DOHH2 (cell line): ENCODE measurements around the gene CRAMP1.

ENCODE experiments used
- EZH2phosphoT487 ChIP-seq: fragments of 200-600 bp; sonication (generic); IDR thresholded peaks from 2 replicates; pipeline ENCODE4 v1.6.1; 2017; ENCODE audit warnings: borderline replicate concordance, mild to moderate bottlenecking, antibody characterized with exemption, low read length, moderate library complexity, mixed read lengths
- TF ChIP-seq, protein P1 (sequence below): fragments of 200-600 bp; sonication (generic); IDR thresholded peaks from one replicate; pipeline ENCODE4 v1.5.1; 2014; ENCODE audit warnings: antibody characterized with exemption, mild to moderate bottlenecking, low read depth, low read length; ENCODE audit not compliant: poor library complexity, severe bottlenecking

DNA sequence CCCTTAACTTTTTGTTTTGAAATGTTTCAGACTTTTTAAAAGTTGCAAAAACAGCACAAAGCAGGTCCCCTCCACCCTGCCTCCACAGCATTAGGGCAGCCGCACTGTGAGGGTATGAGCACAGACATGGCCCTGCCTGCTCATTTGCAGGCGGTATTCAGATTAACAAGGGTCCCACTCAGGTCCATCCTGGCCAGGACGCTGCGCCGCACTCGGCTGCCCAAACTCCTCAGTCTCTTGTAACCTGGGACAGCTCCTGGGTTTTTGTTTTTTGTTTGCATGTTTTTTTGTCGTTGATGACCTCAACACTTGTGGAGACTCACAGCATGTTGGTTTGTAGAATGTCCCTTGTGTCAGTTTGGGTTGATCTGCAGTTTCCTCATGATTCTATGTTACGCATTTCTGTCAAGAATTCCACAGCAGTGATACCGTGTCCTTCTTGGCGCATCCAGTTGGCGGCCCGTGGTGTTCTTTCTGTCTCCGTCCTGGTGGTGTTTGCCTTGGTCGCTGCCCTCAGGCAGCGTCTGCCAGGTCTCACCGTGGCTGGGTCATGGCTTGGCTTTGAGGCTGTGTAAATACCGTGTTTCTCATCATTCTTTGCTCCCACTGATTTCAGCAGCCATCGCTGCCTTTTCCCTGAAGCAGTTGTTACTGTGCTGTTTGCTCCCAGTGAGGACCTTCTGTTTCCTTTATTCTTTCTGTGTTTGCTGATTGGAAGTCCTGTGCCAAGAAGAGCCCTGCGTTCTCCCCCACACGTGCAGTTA lies 18.5 kb downstream of the CRAMP1 start:
- TF ChIP-seq, protein P1, sequence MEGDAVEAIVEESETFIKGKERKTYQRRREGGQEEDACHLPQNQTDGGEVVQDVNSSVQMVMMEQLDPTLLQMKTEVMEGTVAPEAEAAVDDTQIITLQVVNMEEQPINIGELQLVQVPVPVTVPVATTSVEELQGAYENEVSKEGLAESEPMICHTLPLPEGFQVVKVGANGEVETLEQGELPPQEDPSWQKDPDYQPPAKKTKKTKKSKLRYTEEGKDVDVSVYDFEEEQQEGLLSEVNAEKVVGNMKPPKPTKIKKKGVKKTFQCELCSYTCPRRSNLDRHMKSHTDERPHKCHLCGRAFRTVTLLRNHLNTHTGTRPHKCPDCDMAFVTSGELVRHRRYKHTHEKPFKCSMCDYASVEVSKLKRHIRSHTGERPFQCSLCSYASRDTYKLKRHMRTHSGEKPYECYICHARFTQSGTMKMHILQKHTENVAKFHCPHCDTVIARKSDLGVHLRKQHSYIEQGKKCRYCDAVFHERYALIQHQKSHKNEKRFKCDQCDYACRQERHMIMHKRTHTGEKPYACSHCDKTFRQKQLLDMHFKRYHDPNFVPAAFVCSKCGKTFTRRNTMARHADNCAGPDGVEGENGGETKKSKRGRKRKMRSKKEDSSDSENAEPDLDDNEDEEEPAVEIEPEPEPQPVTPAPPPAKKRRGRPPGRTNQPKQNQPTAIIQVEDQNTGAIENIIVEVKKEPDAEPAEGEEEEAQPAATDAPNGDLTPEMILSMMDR, result no peak
- no peak for TF ChIP-seq EZH2phosphoT487
